GM12878 (cell line): ENCODE results near the gene EIF4E2.

Source experiments
- CTCF ChIP-seq, 3 experiments: IDR thresholded peaks in 2 of 3; conservative IDR thresholded peaks in 1 of 3; 2 replicates each; pipeline ENCODE4 v1.5.1; 2011; ENCODE audit warnings: low read depth in 3 of 3, low read length in 3 of 3, mild to moderate bottlenecking in 3 of 3, control low read depth in 2 of 3, moderate library complexity in 2 of 3, inconsistent platforms in 1 of 3, mixed read lengths in 1 of 3; ENCODE audit not compliant: control insufficient read depth in 2 of 3, insufficient read depth in 1 of 3; ENCODE audit errors: extremely low read depth in 1 of 3
- KDM1A ChIP-seq: fragments of 200-600 bp; sonication (generic); IDR thresholded peaks from 2 replicates; pipeline ENCODE4 v1.6.1; 2016; ENCODE audit warnings: borderline replicate concordance
- POU2F2 ChIP-seq: IDR thresholded peaks from 3 replicates; pipeline ENCODE4 v1.6.1; 2011; ENCODE audit warnings: low read depth, mild to moderate bottlenecking, low read length, borderline replicate concordance
- SIN3A ChIP-seq: IDR thresholded peaks from 2 replicates; pipeline ENCODE4 v1.6.1; 2012; ENCODE audit warnings: low read depth, low read length, improper control_type of control experiment
- SMAD1 ChIP-seq: fragments of 450-650 bp; IDR thresholded peaks from 2 replicates; pipeline ENCODE4 v1.6.1; 2018; ENCODE audit warnings: mild to moderate bottlenecking, low read depth; ENCODE audit not compliant: partially characterized antibody
- SMARCA5 ChIP-seq: fragments of 450-650 bp; IDR thresholded peaks from 2 replicates; pipeline ENCODE4 v1.6.1; 2017; ENCODE audit warnings: mild to moderate bottlenecking
- SRF ChIP-seq, 2 experiments: IDR thresholded peaks; 2 replicates each; pipeline ENCODE4 v1.6.1; 2011; ENCODE audit warnings: low read depth in 2 of 2, low read length in 2 of 2, mild to moderate bottlenecking in 1 of 2, moderate library complexity in 1 of 2
- TAF1 ChIP-seq: IDR thresholded peaks from 2 replicates; pipeline ENCODE4 v1.6.1; 2011; ENCODE audit warnings: mild to moderate bottlenecking, low read depth, low read length, borderline replicate concordance
- USF2 ChIP-seq: IDR thresholded peaks from 2 replicates; pipeline ENCODE4 v1.6.1; 2011; ENCODE audit warnings: low read depth, low read length, improper control_type of control experiment, borderline replicate concordance

GRCh38 chr2:232598293-232598692 is 47.8 kb downstream of the EIF4E2 start:
- TF ChIP-seq SMAD1 = no peak
- TF ChIP-seq USF2 = no peak
- no peak for TF ChIP-seq KDM1A
- no peak for TF ChIP-seq SRF (IDR thresholded peaks at IDR 0.05; ENCODE audit: low read depth in 2 of 2, low read length in 2 of 2)
- TF ChIP-seq TAF1 = no peak
- no peak for TF ChIP-seq SIN3A
- TF ChIP-seq SMARCA5 = no peak
- TF ChIP-seq POU2F2 = no peak
- TF ChIP-seq CTCF (IDR thresholded peaks at IDR 0.05 in 2 of 3, conservative IDR thresholded peaks at IDR 0.05 in 1 of 3; ENCODE audit: control insufficient read depth in 2 of 3, extremely low read depth in 1 of 3, insufficient read depth in 1 of 3, low read depth in 3 of 3, low read length in 3 of 3) = no peak
